HG02623 (cell line): Measurements from ENCODE around the gene ZFP36L1.

Source experiments
- ATAC-seq: cut with Tn5 transposase; IDR thresholded peaks from one replicate; pipeline ENCODE4 v1.9.1; 2021; ENCODE audit warnings: moderate library complexity; ENCODE audit not compliant: unreplicated experiment

Gene ZFP36L1

DNA sequence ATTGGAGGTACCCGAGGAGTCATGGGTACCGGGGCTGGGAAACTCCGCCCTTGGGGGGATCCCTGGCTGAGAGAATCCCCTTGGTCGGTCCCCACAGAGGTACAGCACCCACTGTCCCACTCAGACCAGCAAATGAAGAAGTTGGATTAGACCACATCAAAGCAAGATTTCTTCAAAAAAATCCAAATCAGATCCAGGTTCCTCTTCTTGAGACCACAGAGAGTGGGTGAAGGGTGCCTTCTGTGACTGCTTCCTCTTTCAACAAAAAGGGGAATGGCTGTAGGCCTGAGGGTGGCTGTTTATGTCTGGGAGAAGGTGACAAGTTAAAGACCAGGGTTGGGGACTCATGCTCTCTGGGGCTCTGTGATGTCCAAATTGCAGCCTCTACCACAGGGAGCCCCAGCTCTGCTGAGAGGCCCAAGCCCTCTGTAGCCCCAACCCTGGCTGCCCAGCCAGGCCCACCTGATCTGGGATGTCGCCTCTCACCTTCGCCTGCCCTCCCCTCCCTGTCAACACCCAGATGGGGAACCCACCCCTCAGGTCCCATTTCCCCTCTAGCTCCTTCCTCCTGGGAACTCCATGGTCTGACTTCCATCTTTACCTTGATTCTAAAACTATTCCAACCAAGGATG is 50.9 kb downstream of the ZFP36L1 start:
- ATAC-seq: peak; percentile 77

GRCh38 chr14:68741477-68741791 is 51.4 kb downstream of the ZFP36L1 start:
- no peak for ATAC-seq

GRCh38 chr14:68740788-68741476 is 51.9 kb downstream of the ZFP36L1 start:
- no peak for ATAC-seq

DNA sequence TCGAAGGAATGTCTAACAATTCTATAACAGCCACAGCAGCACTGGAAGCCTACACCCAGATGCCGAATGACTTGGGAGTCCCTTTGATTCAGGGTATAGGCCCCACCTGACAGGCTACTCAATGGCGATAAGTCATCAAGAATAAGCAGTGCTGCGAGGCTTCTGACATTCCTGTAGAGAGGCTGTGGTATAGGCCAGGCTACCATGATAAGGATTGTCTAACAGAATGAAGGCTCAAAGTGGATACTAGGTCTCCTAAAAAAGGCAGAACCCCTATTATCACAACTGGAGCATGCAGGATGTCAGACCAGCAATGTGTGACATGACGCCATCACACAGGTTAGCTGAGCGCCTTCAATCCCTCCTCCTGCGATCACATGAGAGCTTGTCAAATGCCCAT is 53.2 kb downstream of the ZFP36L1 start:
- ATAC-seq: no peak

DNA sequence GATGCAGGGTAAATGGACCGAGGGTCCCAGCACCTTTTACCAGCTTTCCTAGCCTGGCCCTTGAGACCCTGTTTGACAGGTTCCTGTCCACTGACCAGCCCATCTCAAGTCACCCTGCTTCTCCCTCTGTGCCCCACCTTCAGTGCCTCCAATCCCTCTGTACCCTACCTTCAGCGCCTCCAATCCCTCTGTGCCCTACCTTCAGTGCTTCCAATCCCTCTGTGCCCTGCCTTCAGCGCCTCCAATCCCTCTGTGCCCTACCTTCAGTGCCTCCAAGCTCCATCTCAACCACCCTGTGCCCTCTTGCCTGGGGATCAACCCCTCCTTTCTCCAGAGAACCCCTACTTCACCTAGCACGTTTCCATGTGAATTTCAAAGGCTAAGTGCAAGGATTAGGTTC is 54.3 kb downstream of the ZFP36L1 start:
- ATAC-seq: no peak
